HuH-7 (cell line): ENCODE results near the gene PGBD5.

Experiments used
- DNase-seq: peaks from one replicate; pipeline ENCODE4 v3.0.0; 2011; ENCODE audit warnings: low spot score

PGBD5 gene

GRCh38 chr1:230376296-230376695 lies 49.8 kb downstream of the PGBD5 start:
- no peak for DNase-seq

- no peak for DNase-seq
Measured at GRCh38 chr1:230375780-230376179, 50.4 kb downstream of the PGBD5 start.

- DNase-seq = no peak
Measured at GRCh38 chr1:230375147-230375546, 51.0 kb downstream of the PGBD5 start.

GRCh38 chr1:230371923-230372703 lies 54.0 kb downstream of the PGBD5 start:
- DNase-seq = no peak

- no peak for DNase-seq
Measured at GRCh38 chr1:230370109-230370508, 56.0 kb downstream of the PGBD5 start.

GRCh38 chr1:230368871-230369270 lies 57.3 kb downstream of the PGBD5 start:
- DNase-seq = no peak

GRCh38 chr1:230368363-230368762 lies 57.8 kb downstream of the PGBD5 start:
- DNase-seq = no peak

GRCh38 chr1:230366504-230366915 lies 59.6 kb downstream of the PGBD5 start:
- DNase-seq = no peak

- no peak for DNase-seq
Measured at GRCh38 chr1:230365723-230366307, 60.3 kb downstream of the PGBD5 start.

- DNase-seq = no peak
Measured at GRCh38 chr1:230362949-230363348, 63.2 kb downstream of the PGBD5 start.

- DNase-seq = no peak
Measured at GRCh38 chr1:230361941-230362340, 64.2 kb downstream of the PGBD5 start.

GRCh38 chr1:230359992-230360668 lies 66.0 kb downstream of the PGBD5 start:
- no peak for DNase-seq

GRCh38 chr1:230356869-230357794 lies 69.0 kb downstream of the PGBD5 start:
- DNase-seq = no peak

GRCh38 chr1:230356190-230356589 lies 69.9 kb downstream of the PGBD5 start:
- no peak for DNase-seq

GRCh38 chr1:230355594-230355993 lies 70.5 kb downstream of the PGBD5 start:
- no peak for DNase-seq

GRCh38 chr1:230355128-230355527 lies 71.0 kb downstream of the PGBD5 start:
- DNase-seq = no peak

GRCh38 chr1:230354005-230354404 lies 72.1 kb downstream of the PGBD5 start:
- no peak for DNase-seq

- no peak for DNase-seq
Measured at GRCh38 chr1:230352537-230352936, 73.6 kb downstream of the PGBD5 start.

- DNase-seq = no peak
Measured at GRCh38 chr1:230351983-230352382, 74.1 kb downstream of the PGBD5 start.

- no peak for DNase-seq
Measured at GRCh38 chr1:230351514-230351913, 74.6 kb downstream of the PGBD5 start.

GRCh38 chr1:230350208-230350921 lies 75.8 kb downstream of the PGBD5 start:
- DNase-seq = no peak

GRCh38 chr1:230349020-230349393 lies 77.1 kb downstream of the PGBD5 start:
- DNase-seq = no peak
